Progenitor cell of endocrine pancreas (in vitro differentiated cells): Measurements from ENCODE around the gene DLD. TPM values are rescaled to one million over a fixed set of nuclear protein-coding genes. Genes with fewer than 3 reads are reported as not detected.

Experiments
- DNase-seq: peaks from one replicate; pipeline ENCODE4 v3.0.0; 2021; ENCODE audit warnings: low spot score; ENCODE audit not compliant: unreplicated experiment
- H3K27ac Mint-ChIP-seq: 2 replicates; pipeline ENCODE4 v1.8.0; 2021; ENCODE audit warnings: mild to moderate bottlenecking, moderate library complexity, mixed read lengths
- H3K27me3 Mint-ChIP-seq: 2 replicates; pipeline ENCODE4 v1.8.0; 2021; ENCODE audit warnings: mixed read lengths
- H3K36me3 Mint-ChIP-seq: 2 replicates; pipeline ENCODE4 v1.8.0; 2022; ENCODE audit warnings: mixed read lengths; ENCODE audit not compliant: insufficient read depth
- H3K4me1 Mint-ChIP-seq: 2 replicates; pipeline ENCODE4 v1.8.0; 2021; ENCODE audit warnings: low read depth, mixed read lengths
- H3K4me3 Mint-ChIP-seq: 2 replicates; pipeline ENCODE4 v1.8.0; 2021; ENCODE audit warnings: low read depth, mild to moderate bottlenecking, moderate library complexity, mixed read lengths
- H3K9me3 Mint-ChIP-seq: 2 replicates; pipeline ENCODE4 v1.8.0; 2021; ENCODE audit warnings: low read depth, mixed read lengths
- total RNA-seq: library from RNA; stranded (reverse); gene quantifications from 2 replicates; pipeline ENCODE4 v1.2.1, GENCODE V29; 2021
- TF ChIP-seq, protein P1 (sequence below): fragments of 200-600 bp; sonication (generic); IDR thresholded peaks from one replicate; pipeline ENCODE4 v1.5.0; 2021; ENCODE audit warnings: antibody characterized with exemption, mild to moderate bottlenecking; ENCODE audit not compliant: unreplicated experiment

The DLD gene
- total RNA-seq, 1 donor from 2014 or later, result 75.7 TPM

DNA sequence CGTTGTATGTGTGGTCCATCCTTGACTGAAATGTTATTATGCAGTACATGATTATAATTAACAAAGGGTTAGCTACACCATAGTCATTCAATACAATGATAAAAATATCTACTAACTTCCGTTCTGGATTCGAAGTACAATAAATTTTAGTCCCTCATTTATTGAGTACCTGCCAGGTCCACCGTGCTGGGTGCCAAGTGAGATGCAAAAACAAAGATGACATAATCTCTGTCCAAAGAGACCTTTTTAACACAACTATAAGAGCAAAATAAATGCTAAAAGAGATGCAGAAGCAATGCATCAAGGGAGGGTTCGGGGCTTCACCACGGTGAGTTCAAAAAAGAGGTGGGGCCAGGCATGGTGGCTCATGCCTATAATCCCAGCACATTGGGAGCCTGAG is 78.9 kb downstream of the DLD start:
- Mint-ChIP-seq H3K27me3 (no peaks in the 10 kb centered on the region), H3K4me3 (no peak overlapping the region), H3K36me3 (peaks cover 30% of the 10 kb centered on the region), H3K9me3 (no peaks in the 10 kb centered on the region), H3K27ac (no peak overlapping the region), H3K4me1 (no peaks in the 10 kb centered on the region)
- TF ChIP-seq, protein P1, sequence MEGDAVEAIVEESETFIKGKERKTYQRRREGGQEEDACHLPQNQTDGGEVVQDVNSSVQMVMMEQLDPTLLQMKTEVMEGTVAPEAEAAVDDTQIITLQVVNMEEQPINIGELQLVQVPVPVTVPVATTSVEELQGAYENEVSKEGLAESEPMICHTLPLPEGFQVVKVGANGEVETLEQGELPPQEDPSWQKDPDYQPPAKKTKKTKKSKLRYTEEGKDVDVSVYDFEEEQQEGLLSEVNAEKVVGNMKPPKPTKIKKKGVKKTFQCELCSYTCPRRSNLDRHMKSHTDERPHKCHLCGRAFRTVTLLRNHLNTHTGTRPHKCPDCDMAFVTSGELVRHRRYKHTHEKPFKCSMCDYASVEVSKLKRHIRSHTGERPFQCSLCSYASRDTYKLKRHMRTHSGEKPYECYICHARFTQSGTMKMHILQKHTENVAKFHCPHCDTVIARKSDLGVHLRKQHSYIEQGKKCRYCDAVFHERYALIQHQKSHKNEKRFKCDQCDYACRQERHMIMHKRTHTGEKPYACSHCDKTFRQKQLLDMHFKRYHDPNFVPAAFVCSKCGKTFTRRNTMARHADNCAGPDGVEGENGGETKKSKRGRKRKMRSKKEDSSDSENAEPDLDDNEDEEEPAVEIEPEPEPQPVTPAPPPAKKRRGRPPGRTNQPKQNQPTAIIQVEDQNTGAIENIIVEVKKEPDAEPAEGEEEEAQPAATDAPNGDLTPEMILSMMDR, result no peak
- DNase-seq, result no peak

Other genes with a start within 250 kb of the DLD start
- 0.42 and 0.43 TPM in 2 replicates for gene SLC26A4, start 230.4 kb upstream of the DLD start, total RNA-seq
- gene CBLL1, start 147.0 kb upstream of the DLD start, total RNA-seq, result 34.0 and 37.7 TPM in 2 replicates
- 2.0 and 2.8 TPM in 2 replicates for gene SLC26A3, start 88.0 kb upstream of the DLD start, total RNA-seq
- gene LAMB1, start 112.0 kb downstream of the DLD start, total RNA-seq, result 275 and 307 TPM in 2 replicates
- gene LAMB4, start 239.2 kb downstream of the DLD start, total RNA-seq, result 0.12 and 0.91 TPM in 2 replicates